ENCODE results near the gene KY.

GRCh38 chr3:134638385-134639030 is 12.3 kb downstream of the KY start:
- TF ChIP-seq POLR2A (IDR thresholded peaks at IDR 0.05) (no peak), CTCF (IDR thresholded peaks at IDR 0.05) (no peak)
